Left ventricle myocardium inferior (tissue), 1 donor: ENCODE data around the gene B4GALT6. TPM values are rescaled to one million over a fixed set of nuclear protein-coding genes. Genes with fewer than 3 reads are reported as not detected.

ENCODE experiments used
- DNase-seq: peaks from one replicate; pipeline ENCODE4 v3.0.0-alpha.2; 2020
- H3K27ac ChIP-seq: fragments of 200-600 bp; replicated peaks from 2 replicates; pipeline ENCODE4 v1.8.0; 2021
- H3K27me3 ChIP-seq: fragments of 200-600 bp; 2 replicates; pipeline ENCODE4 v1.8.0; 2021; ENCODE audit warnings: low read depth
- H3K36me3 ChIP-seq: fragments of 200-600 bp; 2 replicates; pipeline ENCODE4 v1.8.0; 2021
- H3K4me1 ChIP-seq: fragments of 200-600 bp; 2 replicates; pipeline ENCODE4 v1.8.0; 2021
- H3K4me3 ChIP-seq: fragments of 200-600 bp; 2 replicates; pipeline ENCODE4 v1.8.0; 2021; ENCODE audit warnings: mild to moderate bottlenecking, moderate library complexity
- H3K9me3 ChIP-seq: fragments of 200-600 bp; replicated peaks from 2 replicates; pipeline ENCODE4 v1.8.0; 2021
- intact Hi-C: fragments of 100-400 bp; cut with micrococcal nuclease; formaldehyde crosslinking; loops from one replicate; pipeline ENCODE4 v1.11.0; 2022
- total RNA-seq: library from RNA; stranded (reverse); fragmentation: NEBNext Ultra II Directional; extraction: Animal tissue kit (Norgen Biotek cat#: 25700); gene quantifications from one replicate; pipeline ENCODE4 v1.2.1, GENCODE V29; 2021
- TF ChIP-seq, protein P1 (sequence below): fragments of 200-600 bp; IDR thresholded peaks from 2 replicates; pipeline ENCODE4 v1.8.0; 2021; ENCODE audit warnings: antibody characterized with exemption, mild to moderate bottlenecking, borderline replicate concordance
- donor health status: DM: no; HTN: yes; CAD: no; lungs with severe emphysema.

B4GALT6 gene
- total RNA-seq, 1 donor from 2014 or later = 5.3 TPM

DNA sequence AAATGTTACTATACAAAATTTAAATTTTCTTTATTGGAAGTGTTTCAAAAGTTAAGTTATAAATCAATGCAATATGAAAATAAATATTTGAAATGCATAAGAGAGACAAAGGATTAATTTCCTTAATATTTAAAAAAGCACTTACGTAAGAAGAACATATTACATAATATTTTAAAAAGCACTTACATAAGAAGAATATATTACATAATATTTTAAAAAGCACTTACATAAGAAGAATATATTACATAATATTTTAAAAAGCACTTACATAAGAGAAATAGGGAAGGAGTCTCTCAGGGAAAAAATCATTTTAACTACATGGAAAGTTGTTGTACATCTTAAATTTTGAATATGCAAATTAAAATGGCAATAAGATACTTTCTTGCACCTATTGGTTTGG is 17.4 kb upstream of the B4GALT6 start:
- Histone ChIP-seq H3K9me3 (peaks cover 10% of the 10 kb centered on the region), H3K27me3 (no peaks in the 10 kb centered on the region), H3K4me1 (no peaks in the 10 kb centered on the region), H3K36me3 (no peaks in the 10 kb centered on the region), H3K27ac (no peak overlapping the region), H3K4me3 (no peak overlapping the region)
- no peak for DNase-seq
- TF ChIP-seq, protein P1, sequence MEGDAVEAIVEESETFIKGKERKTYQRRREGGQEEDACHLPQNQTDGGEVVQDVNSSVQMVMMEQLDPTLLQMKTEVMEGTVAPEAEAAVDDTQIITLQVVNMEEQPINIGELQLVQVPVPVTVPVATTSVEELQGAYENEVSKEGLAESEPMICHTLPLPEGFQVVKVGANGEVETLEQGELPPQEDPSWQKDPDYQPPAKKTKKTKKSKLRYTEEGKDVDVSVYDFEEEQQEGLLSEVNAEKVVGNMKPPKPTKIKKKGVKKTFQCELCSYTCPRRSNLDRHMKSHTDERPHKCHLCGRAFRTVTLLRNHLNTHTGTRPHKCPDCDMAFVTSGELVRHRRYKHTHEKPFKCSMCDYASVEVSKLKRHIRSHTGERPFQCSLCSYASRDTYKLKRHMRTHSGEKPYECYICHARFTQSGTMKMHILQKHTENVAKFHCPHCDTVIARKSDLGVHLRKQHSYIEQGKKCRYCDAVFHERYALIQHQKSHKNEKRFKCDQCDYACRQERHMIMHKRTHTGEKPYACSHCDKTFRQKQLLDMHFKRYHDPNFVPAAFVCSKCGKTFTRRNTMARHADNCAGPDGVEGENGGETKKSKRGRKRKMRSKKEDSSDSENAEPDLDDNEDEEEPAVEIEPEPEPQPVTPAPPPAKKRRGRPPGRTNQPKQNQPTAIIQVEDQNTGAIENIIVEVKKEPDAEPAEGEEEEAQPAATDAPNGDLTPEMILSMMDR = no peak
- intact Hi-C loops = no loop called here

DNA sequence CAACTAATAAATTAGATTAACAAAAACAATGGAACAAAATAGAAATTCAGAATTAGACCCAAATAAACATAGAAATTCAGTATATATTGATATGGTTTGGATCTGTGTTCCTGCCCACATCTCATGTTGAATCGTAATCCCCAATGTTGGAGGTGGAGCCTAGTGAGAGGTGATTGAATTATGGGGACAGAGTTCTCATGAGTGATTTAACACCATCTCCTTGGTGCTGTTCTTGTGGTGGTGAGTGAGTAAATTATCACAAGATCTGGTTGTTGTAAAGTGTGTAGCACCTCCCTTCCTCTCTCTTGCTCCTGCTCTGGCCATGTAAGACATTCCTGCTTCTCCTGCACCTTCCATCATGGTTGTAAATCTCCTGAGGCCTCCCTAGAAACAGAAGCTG is 16.6 kb upstream of the B4GALT6 start:
- Histone ChIP-seq H3K36me3 (no peaks in the 10 kb centered on the region), H3K27ac (no peak overlapping the region), H3K27me3 (no peaks in the 10 kb centered on the region), H3K4me1 (no peaks in the 10 kb centered on the region), H3K4me3 (no peak overlapping the region), H3K9me3 (peaks cover 10% of the 10 kb centered on the region)
- intact Hi-C loops = no loop called here
- DNase-seq = no peak
- TF ChIP-seq, protein P1 = no peak

DNA sequence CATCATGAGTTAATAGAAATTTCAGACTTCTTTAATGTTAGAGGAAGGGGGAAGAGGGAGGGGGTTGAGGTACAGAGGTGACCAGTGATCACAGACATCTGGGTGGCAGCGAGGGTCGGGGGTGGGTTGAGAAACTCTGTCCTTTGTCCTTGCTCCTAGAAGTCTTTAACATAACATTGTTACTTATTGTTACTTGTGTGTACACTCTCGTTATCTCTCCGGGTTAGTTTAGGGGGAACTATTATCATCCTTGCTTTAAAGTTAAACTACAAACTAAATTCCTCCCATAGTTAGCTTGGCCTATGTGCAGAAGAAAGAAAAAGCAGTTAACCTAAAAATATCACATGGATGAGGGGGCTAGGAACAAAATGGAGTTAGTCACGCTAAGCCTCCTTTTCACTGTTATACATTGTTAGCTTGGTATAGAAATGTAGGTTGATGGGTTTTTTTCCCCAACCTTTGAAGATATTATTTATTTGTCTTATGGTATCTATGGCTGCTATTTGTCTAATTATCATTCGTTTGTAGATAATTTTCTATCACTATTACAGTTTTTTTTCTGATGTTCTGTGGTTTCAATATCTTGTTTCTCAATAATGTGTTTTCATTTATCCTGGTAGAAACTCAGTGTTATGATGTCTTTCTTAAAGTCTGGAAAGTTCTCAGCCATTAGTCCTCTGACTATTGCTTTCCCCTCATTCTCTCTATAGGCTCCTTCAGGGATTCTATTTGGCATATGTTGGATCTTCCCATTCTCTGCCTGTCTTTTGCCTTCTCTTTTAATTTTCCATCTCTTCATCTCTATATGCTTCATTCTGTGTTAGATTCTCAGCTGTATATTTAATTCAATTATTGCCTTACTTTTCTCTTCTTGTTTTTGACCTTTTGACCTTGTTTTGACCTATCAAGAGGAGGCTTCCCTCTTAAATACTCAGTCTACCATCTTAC is 13.2 kb upstream of the B4GALT6 start:
- DNase-seq = no peak
- intact Hi-C loops = no loop called here
- H3K4me3 ChIP-seq = no peak overlapping the region
- H3K27me3 ChIP-seq = no peaks in the 10 kb centered on the region
- H3K36me3 ChIP-seq = no peaks in the 10 kb centered on the region
- H3K9me3 ChIP-seq = peaks cover 10% of the 10 kb centered on the region
- H3K27ac ChIP-seq = no peak overlapping the region
- TF ChIP-seq, protein P1 = no peak
- no peaks in the 10 kb centered on the region for H3K4me1 ChIP-seq

DNA sequence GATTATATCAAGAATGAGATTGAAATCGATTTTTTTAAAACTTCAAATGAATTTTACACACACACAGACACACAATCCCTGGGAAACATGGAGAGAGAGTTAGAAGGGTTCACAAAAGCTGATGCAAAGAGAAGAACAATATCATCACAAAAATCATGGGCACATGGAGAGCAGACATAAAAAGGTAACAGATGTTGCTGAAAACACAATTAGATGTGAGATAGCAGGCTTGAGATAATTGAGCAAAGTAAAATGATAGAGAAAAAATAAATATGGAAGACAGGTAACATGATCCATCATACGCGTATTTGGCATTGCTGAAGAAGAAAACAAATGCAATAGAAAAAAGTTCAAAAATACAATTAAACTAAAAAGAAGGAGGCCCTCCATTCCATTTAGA is 11.6 kb upstream of the B4GALT6 start:
- H3K27ac ChIP-seq = no peak overlapping the region
- H3K9me3 ChIP-seq = peaks cover 10% of the 10 kb centered on the region
- TF ChIP-seq, protein P1 = no peak
- H3K36me3 ChIP-seq = no peaks in the 10 kb centered on the region
- H3K4me3 ChIP-seq = no peak overlapping the region
- no peak for DNase-seq
- intact Hi-C loops = no loop called here
- H3K27me3 ChIP-seq = no peaks in the 10 kb centered on the region
- no peaks in the 10 kb centered on the region for H3K4me1 ChIP-seq

DNA sequence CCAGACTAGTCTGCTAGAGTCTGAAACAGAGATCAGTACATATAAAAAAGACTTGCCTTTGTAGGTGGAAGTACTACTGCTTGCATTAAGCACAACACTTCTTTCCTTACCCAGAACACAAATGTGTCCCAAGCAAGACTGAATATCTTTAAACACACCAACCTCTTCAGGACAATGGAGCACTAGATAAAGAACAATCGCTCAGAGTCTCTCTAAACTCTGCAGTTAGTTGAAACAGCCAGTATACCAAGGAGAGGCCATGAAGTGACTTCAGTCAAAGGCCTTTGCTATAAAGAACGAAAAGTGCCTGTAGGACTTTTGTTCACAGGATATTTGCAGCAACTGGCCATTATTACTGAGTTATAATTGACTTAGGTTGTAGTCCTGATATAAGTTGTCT is 9.9 kb upstream of the B4GALT6 start:
- TF ChIP-seq, protein P1 = no peak
- H3K36me3 ChIP-seq = no peaks in the 10 kb centered on the region
- peaks cover 10% of the 10 kb centered on the region for H3K9me3 ChIP-seq
- DNase-seq = no peak
- no peaks in the 10 kb centered on the region for H3K27me3 ChIP-seq
- H3K4me3 ChIP-seq = no peak overlapping the region
- intact Hi-C loops = no loop called here
- H3K4me1 ChIP-seq = no peaks in the 10 kb centered on the region
- H3K27ac ChIP-seq = no peak overlapping the region
